Measurements from ENCODE around the gene KRT86.

DNA sequence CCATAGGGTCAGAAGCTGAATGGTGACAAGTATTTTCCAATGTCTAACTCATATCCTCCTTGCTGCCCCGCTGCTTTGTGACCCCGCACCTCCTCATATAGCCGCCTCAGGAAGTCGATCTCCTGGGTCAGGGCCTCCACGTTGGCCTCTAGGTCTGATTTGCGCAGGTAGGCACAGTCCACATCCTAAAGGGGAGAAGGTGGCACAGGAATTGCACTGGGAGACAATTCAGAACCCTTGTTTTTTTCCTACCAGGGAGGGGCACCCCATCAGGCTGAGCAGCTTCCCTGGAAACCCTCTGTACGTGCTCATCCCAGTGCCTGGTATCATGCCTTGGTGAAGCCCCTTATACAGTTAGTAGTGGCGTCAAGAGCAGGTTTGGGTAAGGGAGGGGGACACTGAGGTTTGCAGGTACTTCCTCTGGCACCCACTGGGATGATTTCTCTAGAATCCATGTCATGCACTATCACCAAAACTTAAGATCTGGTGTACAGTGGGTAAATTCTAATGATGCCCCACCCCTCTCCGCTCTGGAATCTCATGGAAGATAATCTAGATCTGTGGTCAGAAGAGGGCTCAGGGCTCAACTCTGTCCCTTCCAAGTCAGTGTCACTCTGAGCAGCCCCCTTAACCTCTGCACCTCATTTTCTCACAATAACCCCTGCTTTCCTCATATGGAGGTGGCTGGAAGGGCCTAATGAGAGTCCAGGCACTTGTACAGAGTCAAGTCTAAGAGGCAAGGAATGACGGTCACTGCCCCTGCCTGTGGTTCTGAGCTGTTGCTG is 20.1 kb upstream of the KRT86 start:
- TF ChIP-seq, protein P1, sequence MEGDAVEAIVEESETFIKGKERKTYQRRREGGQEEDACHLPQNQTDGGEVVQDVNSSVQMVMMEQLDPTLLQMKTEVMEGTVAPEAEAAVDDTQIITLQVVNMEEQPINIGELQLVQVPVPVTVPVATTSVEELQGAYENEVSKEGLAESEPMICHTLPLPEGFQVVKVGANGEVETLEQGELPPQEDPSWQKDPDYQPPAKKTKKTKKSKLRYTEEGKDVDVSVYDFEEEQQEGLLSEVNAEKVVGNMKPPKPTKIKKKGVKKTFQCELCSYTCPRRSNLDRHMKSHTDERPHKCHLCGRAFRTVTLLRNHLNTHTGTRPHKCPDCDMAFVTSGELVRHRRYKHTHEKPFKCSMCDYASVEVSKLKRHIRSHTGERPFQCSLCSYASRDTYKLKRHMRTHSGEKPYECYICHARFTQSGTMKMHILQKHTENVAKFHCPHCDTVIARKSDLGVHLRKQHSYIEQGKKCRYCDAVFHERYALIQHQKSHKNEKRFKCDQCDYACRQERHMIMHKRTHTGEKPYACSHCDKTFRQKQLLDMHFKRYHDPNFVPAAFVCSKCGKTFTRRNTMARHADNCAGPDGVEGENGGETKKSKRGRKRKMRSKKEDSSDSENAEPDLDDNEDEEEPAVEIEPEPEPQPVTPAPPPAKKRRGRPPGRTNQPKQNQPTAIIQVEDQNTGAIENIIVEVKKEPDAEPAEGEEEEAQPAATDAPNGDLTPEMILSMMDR (IDR thresholded peaks at IDR 0.05; ENCODE audit: control extremely low read depth in 1 of 3, insufficient read depth in 1 of 3, low read depth in 1 of 3, low read length in 3 of 3), result no peak
- TF ChIP-seq YY1 (IDR thresholded peaks at IDR 0.05; ENCODE audit: low read depth, low read length) (no peak), ZNF274 (IDR thresholded peaks at IDR 0.05; ENCODE audit: borderline replicate concordance, extremely low read depth, low read length) (no peak), CREB1 (IDR thresholded peaks at IDR 0.05) (no peak), CEBPB (IDR thresholded peaks at IDR 0.05; ENCODE audit: low read depth, low read length) (no peak), JUN (IDR thresholded peaks at IDR 0.05; ENCODE audit: low read depth, low read length) (no peak), EP300 (IDR thresholded peaks at IDR 0.05; ENCODE audit: borderline replicate concordance in 1 of 2, low read depth in 2 of 2, low read length in 2 of 2) (no peak)
